Adrenal gland (tissue), 5 donors: ENCODE results near the gene LPP.

Source experiments
- CTCF ChIP-seq, 6 experiments: fragments of 450-650 bp in 4 of 6; fragments of 200-600 bp in 2 of 6; sonication (generic) in 1 of 6; IDR thresholded peaks; 1 replicate in 5 of 6; 2 replicates in 1 of 6; pipeline versions ENCODE4 v1.5.1 to v1.8.0; 2016 to 2021; ENCODE audit warnings: antibody characterized with exemption in 6 of 6, mild to moderate bottlenecking in 2 of 6, moderate library complexity in 1 of 6
- POLR2A ChIP-seq, 2 donors: fragments of 450-650 bp; IDR thresholded peaks; one replicate each; pipeline ENCODE4 v1.6.1; 2017; ENCODE audit warnings: antibody characterized with exemption in 2 of 2, mild to moderate bottlenecking in 2 of 2, moderate library complexity in 1 of 2
- donor health status: DM: no; HTN: no; CAD: no.

DNA sequence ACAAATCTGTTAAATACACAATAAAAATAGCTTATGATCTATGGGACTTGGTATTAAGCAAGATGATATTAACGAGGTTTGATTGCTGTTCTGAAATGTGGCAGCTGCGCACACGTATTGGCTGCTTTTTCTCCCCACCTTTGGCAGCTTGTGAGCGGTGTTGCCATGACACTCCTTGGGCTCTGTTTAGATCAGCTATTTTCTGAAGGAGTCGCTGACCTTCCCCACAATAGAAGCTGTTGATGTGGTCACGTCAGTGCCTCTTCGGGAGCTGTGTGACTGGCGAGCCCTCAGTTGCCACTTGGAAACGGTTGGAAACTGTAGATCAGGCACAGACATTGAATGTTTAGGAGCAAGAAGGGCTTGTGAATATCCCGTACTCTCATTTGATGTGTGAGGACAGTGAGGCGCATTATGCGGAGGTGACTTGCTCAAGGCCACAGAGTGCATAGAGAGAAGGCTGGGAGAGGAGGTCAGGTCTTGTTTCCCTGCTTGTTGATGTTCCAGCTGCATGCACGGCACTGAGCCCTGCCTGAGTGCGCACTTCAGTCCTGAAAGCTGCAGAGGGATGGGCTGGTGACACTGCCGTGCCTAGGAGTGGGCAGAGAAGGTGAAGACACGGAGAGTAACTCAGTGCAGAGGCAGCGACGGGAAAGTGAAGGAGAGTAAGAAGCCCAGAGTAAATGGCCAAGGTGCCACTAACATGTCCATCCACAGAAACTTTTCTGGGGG lies 198.4 kb downstream of the LPP start:
- TF ChIP-seq CTCF (IDR thresholded peaks at IDR 0.05) (no peak), POLR2A (IDR thresholded peaks at IDR 0.05) (no peak)
